CD14-positive monocyte (primary cell): ENCODE results near the gene AGPAT3. TPM values are rescaled to one million over a fixed set of nuclear protein-coding genes. Genes with fewer than 3 reads are reported as not detected.

Source experiments
- DNase-seq, 3 donors: peaks; one replicate each; pipeline ENCODE4 v3.0.0-alpha.2; 2011 to 2022
- H2AFZ ChIP-seq: 2 replicates; pipeline ENCODE4 v1.6.0; 2012; ENCODE audit warnings: mild to moderate bottlenecking, low read depth, low read length, inconsistent platforms; ENCODE audit not compliant: insufficient read depth, poor library complexity, severe bottlenecking
- H3K27ac ChIP-seq, 2 donors: 1 replicate in 1 of 2; 2 replicates in 1 of 2; pipeline ENCODE4 v1.5.1; 2012 to 2013; ENCODE audit warnings: low read length in 2 of 2, control low read depth in 1 of 2, inconsistent platforms in 1 of 2, low read depth in 1 of 2, mild to moderate bottlenecking in 1 of 2
- H3K27me3 ChIP-seq, 2 donors: one replicate each; pipeline versions ENCODE4 v1.6.0 to v1.6.1; 2011 to 2013; ENCODE audit warnings: low read length in 2 of 2; ENCODE audit not compliant: control insufficient read depth in 2 of 2, insufficient read depth in 2 of 2
- H3K36me3 ChIP-seq, 2 donors: replicated peaks in 1 of 2; 1 replicate in 1 of 2; 2 replicates in 1 of 2; pipeline versions ENCODE4 v1.5.1 to v1.6.1; 2012 to 2013; ENCODE audit warnings: low read length in 2 of 2, control low read depth in 1 of 2, inconsistent platforms in 1 of 2, mild to moderate bottlenecking in 1 of 2; ENCODE audit not compliant: insufficient read depth in 2 of 2, control insufficient read depth in 1 of 2
- H3K4me1 ChIP-seq, 2 donors: 1 replicate in 1 of 2; 2 replicates in 1 of 2; pipeline versions ENCODE4 v1.5.1 to v1.6.1; 2012 to 2013; ENCODE audit warnings: low read length in 2 of 2, control low read depth in 1 of 2, inconsistent platforms in 1 of 2, mild to moderate bottlenecking in 1 of 2, moderate library complexity in 1 of 2; ENCODE audit not compliant: insufficient read depth in 2 of 2, control insufficient read depth in 1 of 2
- H3K4me2 ChIP-seq: replicated peaks from 2 replicates; pipeline ENCODE3; 2012; ENCODE audit warnings: low read length, moderate library complexity, mild to moderate bottlenecking; ENCODE audit not compliant: poor library complexity, severe bottlenecking; ENCODE audit errors: extremely low read depth
- H3K4me3 ChIP-seq, 3 experiments: fragments of 200-600 bp in 1 of 3; sonication (generic) in 1 of 3; replicated peaks in 1 of 3; 1 replicate in 2 of 3; 2 replicates in 1 of 3; pipeline ENCODE4 v1.5.1; 2011 to 2013; ENCODE audit warnings: low read length in 3 of 3, mild to moderate bottlenecking in 3 of 3, control low read depth in 2 of 3, low read depth in 2 of 3, inconsistent platforms in 1 of 3, moderate library complexity in 1 of 3
- H3K79me2 ChIP-seq: 2 replicates; pipeline ENCODE4 v1.6.0; 2012; ENCODE audit warnings: mild to moderate bottlenecking, control low read depth, inconsistent platforms, low read length, moderate library complexity; ENCODE audit not compliant: insufficient read depth
- H3K9ac ChIP-seq: 2 replicates; pipeline ENCODE4 v1.6.0; 2017; ENCODE audit warnings: low read length, mild to moderate bottlenecking; ENCODE audit not compliant: insufficient read depth, poor library complexity, severe bottlenecking
- H3K9me3 ChIP-seq, 2 donors: replicated peaks in 1 of 2; 1 replicate in 1 of 2; 2 replicates in 1 of 2; pipeline versions ENCODE4 v1.5.1 to v1.6.1; 2012 to 2013; ENCODE audit warnings: low read length in 2 of 2, control low read depth in 1 of 2; ENCODE audit not compliant: control insufficient read depth in 1 of 2, insufficient read depth in 1 of 2
- H4K20me1 ChIP-seq: 2 replicates; pipeline ENCODE4 v1.6.0; 2012; ENCODE audit warnings: mild to moderate bottlenecking, low read length, control low read depth, moderate library complexity; ENCODE audit not compliant: insufficient read depth
- H3K27ac Mint-ChIP-seq, 7 donors: one replicate each; pipeline ENCODE4 v1.8.0; 2020; ENCODE audit warnings: mild to moderate bottlenecking in 7 of 7, mixed read lengths in 7 of 7, moderate library complexity in 6 of 7, inconsistent platforms in 2 of 7
- H3K27me3 Mint-ChIP-seq, 3 donors: one replicate each; pipeline ENCODE4 v1.8.0; 2021 to 2022; ENCODE audit warnings: low read depth in 3 of 3, mild to moderate bottlenecking in 3 of 3, mixed read lengths in 3 of 3, moderate library complexity in 3 of 3, inconsistent platforms in 1 of 3
- H3K36me3 Mint-ChIP-seq, 2 donors: one replicate each; pipeline ENCODE4 v1.8.0; 2020; ENCODE audit warnings: mixed read lengths in 2 of 2, inconsistent platforms in 1 of 2, mild to moderate bottlenecking in 1 of 2
- H3K4me1 Mint-ChIP-seq: one replicate; pipeline ENCODE4 v1.8.0; 2020; ENCODE audit warnings: mild to moderate bottlenecking, mixed read lengths
- H3K4me3 Mint-ChIP-seq, 2 donors: one replicate each; pipeline ENCODE4 v1.8.0; 2020; ENCODE audit warnings: mild to moderate bottlenecking in 2 of 2, mixed read lengths in 2 of 2, moderate library complexity in 1 of 2
- H3K9me3 Mint-ChIP-seq, 7 donors: one replicate each; pipeline ENCODE4 v1.8.0; 2020 to 2022; ENCODE audit warnings: mixed read lengths in 7 of 7, mild to moderate bottlenecking in 6 of 7, moderate library complexity in 6 of 7, inconsistent platforms in 2 of 7
- WGBS: methylation state at CpG from one replicate; pipeline ENCODE4 v1.1.5; 2013; ENCODE audit warnings: missing lambda C conversion rate; ENCODE audit not compliant: insufficient coverage; 5-methylcytosine and 5-hydroxymethylcytosine counted together
- intact Hi-C, 2 donors: fragments of 100-400 bp; cut with micrococcal nuclease; formaldehyde crosslinking; loops; one replicate each; pipeline versions ENCODE4 v1.15.0 to v1.15.1; 2023
- polyA plus RNA-seq, 3 donors: library from polyadenylated mRNA; depleted of rRNA in 1 of 3; unstranded in 2 of 3; stranded (reverse) in 1 of 3; fragments of 300-500 nt in 2 of 3; fragments of >200 nt in 1 of 3; fragmentation: Illumina TruSeq in 2 of 3; gene quantifications; 1 replicate in 2 of 3; 2 replicates in 1 of 3; pipeline ENCODE4 v1.2.3, GENCODE V29; 2012 to 2021
- TF ChIP-seq, protein P1 (sequence below): fragments of 200-600 bp; IDR thresholded peaks from one replicate; pipeline ENCODE4 v1.8.0; 2022; ENCODE audit warnings: antibody characterized with exemption, mild to moderate bottlenecking

The AGPAT3 gene
- polyA plus RNA-seq, 3 donors, result 24.9 to 49.3 (median 26.2) TPM

DNA sequence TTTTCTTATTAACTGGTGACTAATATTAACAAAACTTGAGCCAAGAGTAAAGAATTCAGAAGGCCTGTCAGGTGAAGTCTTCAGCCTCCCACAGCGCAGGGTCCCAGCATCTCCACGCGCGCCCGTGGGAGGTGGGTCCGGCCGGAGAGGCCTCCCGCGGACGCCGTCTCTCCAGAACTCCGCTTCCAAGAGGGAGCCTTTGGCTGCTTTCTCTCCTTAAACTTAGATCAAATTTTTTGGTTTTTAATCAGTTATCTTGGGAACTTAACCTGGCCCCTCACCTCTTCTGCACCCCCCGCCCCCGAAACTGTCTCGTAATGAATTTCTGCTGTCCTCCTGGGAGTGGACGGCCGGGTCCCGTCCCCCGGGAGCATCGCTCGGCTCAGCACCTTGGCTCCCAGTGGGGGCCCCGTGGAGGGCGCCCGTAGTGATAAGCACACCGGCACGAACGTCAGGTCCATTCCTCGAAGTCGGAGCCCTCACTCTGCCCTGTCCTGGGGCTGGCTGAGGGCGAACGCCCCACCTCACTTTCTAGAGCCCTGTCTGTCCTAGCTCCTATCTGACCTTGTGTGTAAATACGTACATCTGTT is 117.6 kb downstream of the AGPAT3 start:
- Mint-ChIP-seq H3K36me3 (peaks cover 51 to 65% of the 10 kb centered on the region in 2 donors), H3K27me3 (peaks cover 14 to 27% (median 20%) of the 10 kb centered on the region in 3 donors), H3K27ac (no peak overlapping the region), H3K4me3 (no peak overlapping the region), H3K9me3 (peaks cover 0 to 2% (median 0%) of the 10 kb centered on the region in 7 donors), H3K4me1 (peaks cover 5% of the 10 kb centered on the region)
- H3K4me2 ChIP-seq, result no peak overlapping the region
- H3K9ac ChIP-seq, result no peak overlapping the region
- H3K27ac ChIP-seq, result no peak overlapping the region
- no peaks in the 10 kb centered on the region for H3K9me3 ChIP-seq
- H4K20me1 ChIP-seq, result peaks cover 53% of the 10 kb centered on the region
- intact Hi-C loops, result no loop called here
- H3K36me3 ChIP-seq, result peaks cover 46 to 68% of the 10 kb centered on the region in 2 donors
- TF ChIP-seq, protein P1, sequence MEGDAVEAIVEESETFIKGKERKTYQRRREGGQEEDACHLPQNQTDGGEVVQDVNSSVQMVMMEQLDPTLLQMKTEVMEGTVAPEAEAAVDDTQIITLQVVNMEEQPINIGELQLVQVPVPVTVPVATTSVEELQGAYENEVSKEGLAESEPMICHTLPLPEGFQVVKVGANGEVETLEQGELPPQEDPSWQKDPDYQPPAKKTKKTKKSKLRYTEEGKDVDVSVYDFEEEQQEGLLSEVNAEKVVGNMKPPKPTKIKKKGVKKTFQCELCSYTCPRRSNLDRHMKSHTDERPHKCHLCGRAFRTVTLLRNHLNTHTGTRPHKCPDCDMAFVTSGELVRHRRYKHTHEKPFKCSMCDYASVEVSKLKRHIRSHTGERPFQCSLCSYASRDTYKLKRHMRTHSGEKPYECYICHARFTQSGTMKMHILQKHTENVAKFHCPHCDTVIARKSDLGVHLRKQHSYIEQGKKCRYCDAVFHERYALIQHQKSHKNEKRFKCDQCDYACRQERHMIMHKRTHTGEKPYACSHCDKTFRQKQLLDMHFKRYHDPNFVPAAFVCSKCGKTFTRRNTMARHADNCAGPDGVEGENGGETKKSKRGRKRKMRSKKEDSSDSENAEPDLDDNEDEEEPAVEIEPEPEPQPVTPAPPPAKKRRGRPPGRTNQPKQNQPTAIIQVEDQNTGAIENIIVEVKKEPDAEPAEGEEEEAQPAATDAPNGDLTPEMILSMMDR, result no peak
- no peak overlapping the region for H3K4me3 ChIP-seq
- DNase-seq, result no peak
- no peak overlapping the region for H2AFZ ChIP-seq
- H3K27me3 ChIP-seq, result peaks cover 0 to 18% of the 10 kb centered on the region in 2 donors
- no peaks in the 10 kb centered on the region for H3K4me1 ChIP-seq
- 99% methylated on average over 29 of the region's 32 CpGs for WGBS
- H3K79me2 ChIP-seq, result no peaks in the 10 kb centered on the region

DNA sequence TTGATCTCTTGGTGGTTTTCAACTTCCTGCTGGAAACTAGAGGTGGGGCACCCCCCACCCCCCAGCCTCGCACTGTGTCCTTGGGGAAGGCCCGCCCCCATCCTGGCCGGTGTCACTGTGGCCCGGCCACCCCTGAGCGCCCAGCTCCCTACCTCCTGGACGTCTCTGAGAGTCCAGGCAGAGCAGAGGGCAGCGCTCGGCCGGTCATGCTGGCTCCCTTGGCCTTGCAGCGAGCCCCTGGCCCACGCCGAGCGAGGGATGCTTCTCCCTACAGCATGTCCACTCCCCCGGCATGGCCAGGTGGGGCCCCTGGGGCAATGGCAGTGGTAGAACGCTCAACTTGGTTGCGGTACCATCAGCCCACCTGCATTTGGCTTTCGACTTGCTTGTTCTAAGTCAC is 118.4 kb downstream of the AGPAT3 start:
- Histone ChIP-seq H3K27ac (no peak overlapping the region), H3K4me2 (no peak overlapping the region), H3K9ac (no peak overlapping the region), H3K9me3 (no peaks in the 10 kb centered on the region), H3K36me3 (peaks cover 38 to 60% of the 10 kb centered on the region in 2 donors), H3K27me3 (peaks cover 0 to 18% of the 10 kb centered on the region in 2 donors), H3K4me3 (no peak overlapping the region), H3K79me2 (no peaks in the 10 kb centered on the region), H4K20me1 (peaks cover 53% of the 10 kb centered on the region), H2AFZ (no peak overlapping the region), H3K4me1 (no peaks in the 10 kb centered on the region)
- peaks cover 5% of the 10 kb centered on the region for H3K4me1 Mint-ChIP-seq
- WGBS, result 92% methylated on average over 16 of the region's 17 CpGs
- TF ChIP-seq, protein P1, result no peak
- H3K4me3 Mint-ChIP-seq, result no peak overlapping the region
- peaks cover 44 to 57% of the 10 kb centered on the region in 2 donors for H3K36me3 Mint-ChIP-seq
- peaks cover 0 to 2% (median 0%) of the 10 kb centered on the region in 7 donors for H3K9me3 Mint-ChIP-seq
- H3K27me3 Mint-ChIP-seq, result peaks cover 14 to 29% (median 20%) of the 10 kb centered on the region in 3 donors
- H3K27ac Mint-ChIP-seq, result no peak overlapping the region
- DNase-seq, result no peak
- intact Hi-C loops, result no loop called here
